HG03045 (cell line): ENCODE results near the gene PWWP2B.

Experiments
- ATAC-seq: cut with Tn5 transposase; IDR thresholded peaks from one replicate; pipeline ENCODE4 v1.9.1; 2021; ENCODE audit warnings: mild to moderate bottlenecking, moderate library complexity; ENCODE audit not compliant: unreplicated experiment

The PWWP2B gene

DNA sequence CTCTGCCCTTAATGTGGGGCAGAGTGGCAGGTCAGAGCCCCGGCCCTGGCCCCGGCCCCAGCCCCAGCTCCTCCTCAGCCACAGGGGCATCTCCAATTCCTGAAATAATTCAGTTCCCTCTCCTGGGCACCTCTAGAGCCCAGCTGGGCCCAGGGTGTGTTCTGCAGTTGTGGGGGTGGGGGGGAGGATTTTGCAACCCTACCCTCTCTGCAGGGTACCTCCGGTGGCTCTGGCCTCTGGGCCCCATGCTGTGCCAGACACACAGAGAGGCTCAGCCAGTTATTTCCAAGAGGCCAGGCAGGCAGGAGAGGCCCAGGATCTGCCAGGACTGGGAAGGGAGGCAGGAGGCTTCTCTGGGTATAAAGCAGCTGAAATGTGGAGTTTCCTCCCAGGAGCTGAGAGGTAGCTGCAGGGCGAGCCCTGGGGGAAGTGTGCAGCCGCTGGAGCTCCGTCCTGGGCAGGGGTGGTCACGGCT is 47.9 kb downstream of the PWWP2B start:
- ATAC-seq = no peak

GRCh38 chr10:132445516-132446194 is 48.7 kb downstream of the PWWP2B start:
- no peak for ATAC-seq

DNA sequence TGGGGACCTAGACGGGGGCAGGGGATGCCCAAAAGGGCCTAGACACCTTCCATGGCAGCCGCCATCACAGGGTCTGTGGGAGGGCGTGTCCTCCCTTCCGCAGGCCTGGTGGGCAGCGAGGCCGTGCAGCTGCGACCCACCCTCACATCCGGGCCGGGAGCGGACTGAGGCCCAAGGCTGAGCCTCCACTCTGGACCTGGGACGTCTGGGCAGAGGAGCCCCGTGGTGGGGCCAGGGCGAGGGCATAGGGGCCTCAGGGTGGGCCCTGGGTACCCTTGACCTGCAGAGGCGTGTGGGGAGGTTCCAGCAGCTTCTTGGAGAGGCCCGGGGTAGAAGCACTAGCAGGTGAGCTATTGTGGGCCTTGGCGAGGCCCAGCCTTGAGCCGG is 49.2 kb downstream of the PWWP2B start:
- ATAC-seq = no peak

GRCh38 chr10:132446661-132447445 is 49.9 kb downstream of the PWWP2B start:
- no peak for ATAC-seq

GRCh38 chr10:132447446-132448247 is 50.6 kb downstream of the PWWP2B start:
- no peak for ATAC-seq

DNA sequence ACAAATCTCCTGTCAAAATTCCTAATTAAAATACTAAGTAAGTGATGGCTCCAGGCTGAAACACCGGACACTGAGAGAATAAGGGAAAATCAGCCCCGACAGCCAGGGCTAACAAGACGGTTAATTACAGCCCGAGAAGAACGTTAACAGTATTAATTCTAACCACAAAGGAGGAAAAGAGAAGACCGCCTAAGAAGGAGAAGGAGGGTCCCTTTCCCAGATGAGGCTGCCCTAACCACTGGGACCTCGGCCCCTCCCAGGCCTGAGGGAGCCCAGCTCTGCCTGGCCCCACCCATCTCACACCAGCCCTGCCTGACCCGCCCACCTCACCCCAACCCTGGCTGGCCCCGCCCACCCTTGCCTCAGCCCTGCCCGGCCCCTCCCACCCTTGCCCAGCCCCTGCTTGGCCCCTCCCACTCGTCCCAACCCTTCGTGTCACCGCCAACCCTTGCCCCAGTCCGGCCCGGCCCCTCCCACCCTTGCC is 51.3 kb downstream of the PWWP2B start:
- no peak for ATAC-seq

GRCh38 chr10:132449051-132449810 is 52.2 kb downstream of the PWWP2B start:
- ATAC-seq = no peak

- ATAC-seq = no peak
Measured at GRCh38 chr10:132449811-132450181, 52.8 kb downstream of the PWWP2B start.

- ATAC-seq = no peak
Measured at GRCh38 chr10:132450466-132450824, 53.4 kb downstream of the PWWP2B start.

GRCh38 chr10:132450825-132451505 is 54.0 kb downstream of the PWWP2B start:
- no peak for ATAC-seq

GRCh38 chr10:132451506-132452215 is 54.7 kb downstream of the PWWP2B start:
- no peak for ATAC-seq

DNA sequence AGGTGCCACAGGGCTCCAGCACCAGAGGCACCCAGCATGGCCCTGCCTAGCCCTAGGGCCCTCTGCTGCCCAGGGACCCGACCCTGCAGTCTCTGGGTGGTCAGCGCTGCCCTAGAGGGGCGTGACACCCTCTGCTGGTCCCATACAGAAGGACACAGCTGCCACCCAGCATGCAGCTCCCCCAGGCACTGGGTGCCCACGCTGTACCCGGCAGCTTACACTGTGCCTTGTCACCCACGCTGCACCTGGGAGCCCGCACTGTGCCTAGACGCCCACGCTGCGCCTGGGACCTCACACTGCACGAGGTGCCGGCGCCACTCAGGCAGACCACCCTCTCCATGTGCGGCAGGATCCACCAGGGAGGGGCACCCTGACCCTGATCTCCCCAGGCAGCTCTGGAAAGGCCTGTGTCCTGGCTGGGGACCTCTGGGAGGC is 55.2 kb downstream of the PWWP2B start:
- ATAC-seq = no peak

- peak; percentile 62 for ATAC-seq
Measured at GRCh38 chr10:132452651-132453469, 55.9 kb downstream of the PWWP2B start.

DNA sequence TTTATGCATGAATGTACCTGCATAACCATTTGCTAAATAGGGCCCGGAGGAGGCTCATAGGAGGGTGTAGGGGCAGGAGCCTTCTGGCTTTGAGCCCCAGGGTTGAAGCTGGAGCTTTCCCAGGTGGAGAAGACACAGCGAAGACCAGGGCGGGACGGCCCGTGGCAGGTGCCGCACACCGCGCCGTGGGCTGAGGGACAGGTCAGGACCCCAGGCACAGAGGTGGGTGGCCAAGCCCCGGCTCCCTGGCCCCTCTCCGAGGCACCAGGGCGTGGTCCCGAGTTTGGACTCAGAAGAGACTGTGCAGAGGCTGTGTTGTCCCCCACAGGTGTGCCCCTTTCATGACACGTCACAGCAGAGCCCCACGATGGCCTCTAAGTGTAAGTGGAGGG is 56.5 kb downstream of the PWWP2B start:
- ATAC-seq = no peak

GRCh38 chr10:132454296-132455198 is 57.5 kb downstream of the PWWP2B start:
- ATAC-seq = no peak

GRCh38 chr10:132455441-132455971 is 58.5 kb downstream of the PWWP2B start:
- no peak for ATAC-seq
